Fibroblast of the aortic adventitia (primary cell): ENCODE measurements around the gene CPO. TPM values are rescaled to one million over a fixed set of nuclear protein-coding genes. Genes with fewer than 3 reads are reported as not detected.

Source experiments
- DNase-seq: peaks from one replicate; pipeline ENCODE4 v3.0.0-alpha.2; 2010; ENCODE audit warnings: low read depth
- H3K4me3 ChIP-seq: 2 replicates; pipeline ENCODE4 v1.5.1; 2011; ENCODE audit warnings: low read depth, mild to moderate bottlenecking, control low read depth, low read length, moderate library complexity
- CTCF ChIP-seq: IDR thresholded peaks from 2 replicates; pipeline ENCODE4 v1.5.1; 2011; ENCODE audit warnings: mild to moderate bottlenecking, low read length, control low read depth, inconsistent platforms; ENCODE audit not compliant: insufficient read depth
- total RNA-seq: library from RNA; depleted of rRNA; stranded (reverse); fragments of >200 nt; gene quantifications from 2 replicates; pipeline ENCODE4 v1.2.3, GENCODE V29; 2012; ENCODE audit warnings: low replicate concordance

CPO gene
- total RNA-seq, 1 donor, result 0.18 TPM

GRCh38 chr2:206996556-206997065 lies 57.3 kb downstream of the CPO start:
- no peak for DNase-seq
- no peak for TF ChIP-seq CTCF
- no peak overlapping the region for H3K4me3 ChIP-seq

GRCh38 chr2:207008105-207008990 lies 69.0 kb downstream of the CPO start:
- no peak overlapping the region for H3K4me3 ChIP-seq
- peak; percentile 34 for TF ChIP-seq CTCF
- DNase-seq, result peak; percentile 49

- peak; percentile 12 for DNase-seq
These were observed 73.1 kb downstream of the CPO start for GRCh38 chr2:207012461-207012860.

GRCh38 chr2:207014424-207014823 lies 75.1 kb downstream of the CPO start:
- no peak for TF ChIP-seq CTCF
- DNase-seq, result no peak
- H3K4me3 ChIP-seq, result no peak overlapping the region

More at GRCh38 chr2:207012461-207012860, 73.1 kb downstream of the CPO start:
- TF ChIP-seq CTCF, result no peak
- H3K4me3 ChIP-seq, result no peak overlapping the region

- no peak overlapping the region for H3K4me3 ChIP-seq
- TF ChIP-seq CTCF, result no peak
- no peak for DNase-seq
These were observed 76.6 kb downstream of the CPO start for GRCh38 chr2:207015901-207016300.

Other genes with a start within 250 kb of the CPO start
- not detected in 2 replicates for gene DYTN, start 221.1 kb upstream of the CPO start, total RNA-seq
- 0.81 and 15.1 TPM in 2 replicates for gene MDH1B, start 174.2 kb upstream of the CPO start, total RNA-seq
- gene FASTKD2, start 173.9 kb upstream of the CPO start, total RNA-seq, result 36.4 and 56.1 TPM in 2 replicates
- 12.3 and 38.5 TPM in 2 replicates for gene KLF7, start 226.4 kb downstream of the CPO start, total RNA-seq